GM21423 (cell line): ENCODE results near the gene GARNL3.

Experiments
- ATAC-seq: cut with Tn5 transposase; IDR thresholded peaks from one replicate; pipeline ENCODE4 v1.9.1; 2021; ENCODE audit warnings: mild to moderate bottlenecking, moderate library complexity; ENCODE audit not compliant: unreplicated experiment

The GARNL3 gene

DNA sequence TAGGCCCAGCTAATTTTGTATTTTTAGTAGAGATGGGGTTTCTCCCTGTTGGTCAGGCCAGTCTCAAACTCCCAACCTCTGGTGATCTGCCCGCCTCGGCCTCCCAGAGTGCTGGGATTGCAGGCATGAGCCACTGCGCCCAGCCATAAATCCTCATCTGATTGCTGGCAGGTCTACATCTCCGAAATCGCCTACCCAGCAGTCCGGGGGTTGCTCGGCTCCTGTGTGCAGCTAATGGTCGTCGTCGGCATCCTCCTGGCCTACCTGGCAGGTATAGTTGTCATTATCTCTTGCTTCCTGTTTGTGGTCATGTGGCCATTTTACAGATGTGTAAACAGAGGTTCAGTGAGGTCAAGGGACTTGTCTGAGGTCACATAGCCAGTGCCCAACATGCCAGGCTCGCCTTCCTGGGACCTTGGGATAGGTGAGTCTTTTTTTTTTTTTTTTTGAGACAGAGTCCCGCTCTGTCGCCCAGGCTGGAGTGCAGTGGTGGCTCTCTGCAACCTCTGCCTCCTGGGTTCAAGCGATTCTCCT lies 135.2 kb downstream of the GARNL3 start:
- no peak for ATAC-seq

DNA sequence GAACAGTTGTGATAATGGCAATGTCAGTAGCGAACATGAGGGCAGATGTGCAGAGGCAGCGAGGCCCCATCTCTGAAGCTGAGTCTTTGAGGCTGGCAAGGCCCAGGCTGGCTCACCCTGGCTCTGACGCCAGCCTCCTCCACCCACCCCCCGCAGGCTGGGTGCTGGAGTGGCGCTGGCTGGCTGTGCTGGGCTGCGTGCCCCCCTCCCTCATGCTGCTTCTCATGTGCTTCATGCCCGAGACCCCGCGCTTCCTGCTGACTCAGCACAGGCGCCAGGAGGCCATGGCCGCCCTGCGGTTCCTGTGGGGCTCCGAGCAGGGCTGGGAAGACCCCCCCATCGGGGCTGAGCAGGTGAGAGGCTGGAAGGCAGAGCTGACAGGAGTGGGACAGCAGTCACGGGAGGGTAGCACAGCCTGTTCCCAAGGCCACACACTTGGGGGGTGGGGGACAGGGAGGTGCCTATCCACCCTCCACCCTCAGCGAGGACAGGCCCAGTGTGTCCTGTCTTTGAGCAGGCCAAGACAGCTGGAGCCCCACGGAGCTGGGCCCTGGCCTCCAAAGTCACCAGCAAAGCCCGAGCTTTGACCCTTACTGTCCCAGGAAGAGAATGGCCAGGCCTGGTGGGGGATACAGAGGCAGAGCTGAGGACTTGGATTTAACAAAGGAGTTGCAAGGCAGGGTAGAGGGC lies 138.0 kb downstream of the GARNL3 start:
- ATAC-seq, result no peak

DNA sequence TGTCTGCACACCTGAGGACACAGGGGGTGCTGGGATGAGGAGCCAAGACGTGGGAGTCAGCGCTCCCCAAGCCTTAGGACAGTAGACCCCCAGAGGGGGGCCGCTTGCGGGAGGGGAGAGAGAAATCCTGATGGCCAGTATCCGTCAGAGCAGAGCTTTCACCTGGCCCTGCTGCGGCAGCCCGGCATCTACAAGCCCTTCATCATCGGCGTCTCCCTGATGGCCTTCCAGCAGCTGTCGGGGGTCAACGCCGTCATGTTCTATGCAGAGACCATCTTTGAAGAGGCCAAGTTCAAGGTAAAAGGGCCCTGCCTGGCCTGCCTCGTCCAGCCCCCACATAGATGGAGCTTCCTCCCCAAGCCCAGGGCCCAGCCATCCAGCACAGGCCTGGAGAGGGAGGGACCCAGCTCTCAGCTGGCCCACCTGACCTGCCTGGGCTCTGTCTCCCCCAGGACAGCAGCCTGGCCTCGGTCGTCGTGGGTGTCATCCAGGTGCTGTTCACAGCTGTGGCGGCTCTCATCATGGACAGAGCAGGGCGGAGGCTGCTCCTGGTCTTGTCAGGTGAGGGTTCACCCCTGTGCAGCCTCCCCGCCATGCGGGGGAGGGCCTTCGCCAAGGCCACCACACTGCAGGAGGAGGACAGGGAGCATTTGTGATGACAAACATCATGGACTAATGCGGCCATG lies 139.1 kb downstream of the GARNL3 start:
- no peak for ATAC-seq

DNA sequence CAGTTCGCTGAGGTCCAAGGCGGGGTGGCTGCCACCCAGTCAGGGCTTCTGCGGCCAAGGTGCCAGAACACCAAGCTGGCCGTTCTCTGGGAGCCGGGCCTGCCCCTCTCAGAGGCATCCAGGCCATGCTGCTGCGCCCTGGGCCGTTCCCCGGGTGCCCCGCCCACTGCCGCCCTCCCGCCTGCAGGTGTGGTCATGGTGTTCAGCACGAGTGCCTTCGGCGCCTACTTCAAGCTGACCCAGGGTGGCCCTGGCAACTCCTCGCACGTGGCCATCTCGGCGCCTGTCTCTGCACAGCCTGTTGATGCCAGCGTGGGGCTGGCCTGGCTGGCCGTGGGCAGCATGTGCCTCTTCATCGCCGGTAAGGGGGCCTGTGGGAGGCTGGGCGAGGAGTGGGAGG lies 140.1 kb downstream of the GARNL3 start:
- no peak for ATAC-seq

DNA sequence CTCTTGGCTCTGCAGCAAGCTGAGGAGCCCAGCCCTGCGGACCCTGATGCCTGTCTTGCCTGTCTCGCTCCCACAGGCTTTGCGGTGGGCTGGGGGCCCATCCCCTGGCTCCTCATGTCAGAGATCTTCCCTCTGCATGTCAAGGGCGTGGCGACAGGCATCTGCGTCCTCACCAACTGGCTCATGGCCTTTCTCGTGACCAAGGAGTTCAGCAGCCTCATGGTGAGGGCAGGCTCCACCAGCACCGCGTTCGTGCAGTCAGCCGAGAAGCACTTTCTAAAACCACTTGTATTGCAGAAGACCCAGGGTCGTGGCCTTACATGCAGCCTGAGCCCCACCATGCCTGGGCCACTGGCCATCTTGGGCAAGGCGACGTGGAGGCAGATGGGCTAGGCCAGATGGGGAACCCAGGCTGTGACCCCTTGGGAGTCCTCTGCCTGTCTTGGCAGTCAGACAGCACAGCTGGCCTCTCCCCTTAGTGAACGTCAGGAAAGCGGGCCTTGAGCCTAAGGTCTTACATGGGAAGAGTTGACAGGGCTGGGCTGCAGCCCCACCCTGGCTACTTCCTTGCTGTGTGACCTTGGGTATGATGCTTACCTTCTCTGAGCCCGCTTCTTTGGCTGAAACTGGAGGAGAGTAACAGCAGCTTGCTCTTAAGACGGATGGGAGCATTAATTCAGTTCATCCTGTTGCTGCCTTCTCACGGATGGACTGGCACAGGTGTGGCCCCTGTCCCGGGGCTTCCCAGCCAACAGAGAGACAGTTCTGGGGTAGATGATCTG lies 141.0 kb downstream of the GARNL3 start:
- no peak for ATAC-seq

DNA sequence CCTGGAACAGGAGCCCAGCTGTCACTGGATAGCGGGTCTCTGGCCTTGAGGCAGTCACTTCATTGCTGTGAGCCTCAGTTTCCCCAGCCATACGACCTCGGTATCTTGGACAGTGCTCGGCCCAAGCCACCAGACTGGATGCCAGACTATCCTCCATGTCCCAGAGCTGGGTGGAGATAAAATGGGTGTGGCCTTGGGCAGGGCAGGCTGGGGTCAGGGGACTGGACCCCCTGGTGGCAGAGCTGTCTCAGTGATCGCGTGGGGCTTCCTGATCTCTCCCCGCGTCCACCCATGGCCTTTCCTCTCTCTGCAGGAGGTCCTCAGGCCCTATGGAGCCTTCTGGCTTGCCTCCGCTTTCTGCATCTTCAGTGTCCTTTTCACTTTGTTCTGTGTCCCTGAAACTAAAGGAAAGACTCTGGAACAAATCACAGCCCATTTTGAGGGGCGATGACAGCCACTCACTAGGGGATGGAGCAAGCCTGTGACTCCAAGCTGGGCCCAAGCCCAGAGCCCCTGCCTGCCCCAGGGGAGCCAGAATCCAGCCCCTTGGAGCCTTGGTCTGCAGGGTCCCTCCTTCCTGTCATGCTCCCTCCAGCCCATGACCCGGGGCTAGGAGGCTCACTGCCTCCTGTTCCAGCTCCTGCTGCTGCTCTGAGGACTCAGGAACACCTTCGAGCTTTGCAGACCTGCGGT lies 142.4 kb downstream of the GARNL3 start:
- no peak for ATAC-seq

DNA sequence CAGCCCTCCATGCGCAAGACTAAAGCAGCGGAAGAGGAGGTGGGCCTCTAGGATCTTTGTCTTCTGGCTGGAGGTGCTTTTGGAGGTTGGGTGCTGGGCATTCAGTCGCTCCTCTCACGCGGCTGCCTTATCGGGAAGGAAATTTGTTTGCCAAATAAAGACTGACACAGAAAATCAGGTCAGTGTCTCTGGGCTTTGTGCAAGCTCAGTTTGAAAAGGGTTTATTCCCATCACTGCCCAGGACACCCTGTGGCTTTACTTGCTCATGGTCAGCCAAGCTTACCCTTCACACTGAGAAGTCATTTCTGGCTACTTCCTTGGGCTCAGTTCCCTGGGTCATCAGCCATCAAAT lies 142.9 kb downstream of the GARNL3 start:
- ATAC-seq, result no peak

DNA sequence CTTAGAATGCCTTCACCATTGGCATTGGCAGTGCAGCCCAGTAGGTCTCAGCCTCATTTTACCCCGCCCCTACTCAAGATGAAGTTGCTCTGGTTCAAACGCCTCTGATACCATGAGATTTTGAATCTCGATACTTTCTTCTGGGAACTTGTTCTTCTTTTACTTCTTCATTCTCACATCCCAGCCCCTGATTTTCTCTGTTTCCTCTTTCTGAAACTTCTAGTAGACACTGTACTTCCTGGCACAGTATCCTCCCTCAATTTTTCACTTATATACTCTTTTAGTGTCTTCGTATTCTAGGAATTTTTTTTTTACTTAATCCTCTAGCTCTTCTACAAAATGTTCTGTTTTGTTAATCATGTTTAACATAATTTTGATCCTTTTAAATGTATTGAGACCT lies 146.5 kb downstream of the GARNL3 start:
- ATAC-seq, result no peak

DNA sequence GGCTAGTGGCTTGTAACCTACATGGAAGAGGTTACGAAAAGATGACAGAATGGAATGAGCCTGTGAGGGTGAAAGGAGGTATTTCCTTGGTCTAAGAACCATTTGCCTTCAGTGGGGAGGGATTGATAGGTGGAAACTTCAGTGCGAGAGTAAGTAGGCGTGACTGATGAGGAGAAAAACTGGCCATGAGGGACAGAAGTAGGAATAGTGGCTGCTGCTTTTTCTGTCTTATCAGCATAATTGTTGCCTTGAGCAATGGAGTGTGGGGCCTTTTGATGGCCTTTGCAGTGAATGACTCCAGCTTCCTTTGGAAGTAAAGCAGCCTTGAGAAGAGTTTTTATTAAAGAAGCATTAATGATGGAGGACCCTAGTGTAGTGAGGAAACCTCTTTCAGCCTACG lies 150.6 kb downstream of the GARNL3 start:
- no peak for ATAC-seq

DNA sequence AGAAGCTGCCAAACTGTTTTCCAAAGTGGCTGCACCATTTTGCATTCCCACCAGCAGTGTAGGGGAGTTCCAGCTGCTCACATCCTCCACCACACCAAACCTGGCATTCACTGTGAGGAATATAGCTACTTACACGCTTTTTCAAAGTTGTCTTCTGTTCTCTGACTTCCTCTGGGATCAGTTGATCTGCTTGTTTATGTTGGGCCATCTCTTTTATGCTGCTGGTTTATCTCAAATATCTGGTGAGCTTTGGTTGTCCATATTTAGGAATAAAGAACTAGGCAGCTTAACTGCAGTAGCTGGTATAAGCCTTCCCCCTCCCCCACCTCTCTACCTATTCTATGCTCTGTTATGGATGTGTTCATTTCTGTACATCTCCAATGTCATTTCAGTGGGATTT lies 151.1 kb downstream of the GARNL3 start:
- no peak for ATAC-seq

DNA sequence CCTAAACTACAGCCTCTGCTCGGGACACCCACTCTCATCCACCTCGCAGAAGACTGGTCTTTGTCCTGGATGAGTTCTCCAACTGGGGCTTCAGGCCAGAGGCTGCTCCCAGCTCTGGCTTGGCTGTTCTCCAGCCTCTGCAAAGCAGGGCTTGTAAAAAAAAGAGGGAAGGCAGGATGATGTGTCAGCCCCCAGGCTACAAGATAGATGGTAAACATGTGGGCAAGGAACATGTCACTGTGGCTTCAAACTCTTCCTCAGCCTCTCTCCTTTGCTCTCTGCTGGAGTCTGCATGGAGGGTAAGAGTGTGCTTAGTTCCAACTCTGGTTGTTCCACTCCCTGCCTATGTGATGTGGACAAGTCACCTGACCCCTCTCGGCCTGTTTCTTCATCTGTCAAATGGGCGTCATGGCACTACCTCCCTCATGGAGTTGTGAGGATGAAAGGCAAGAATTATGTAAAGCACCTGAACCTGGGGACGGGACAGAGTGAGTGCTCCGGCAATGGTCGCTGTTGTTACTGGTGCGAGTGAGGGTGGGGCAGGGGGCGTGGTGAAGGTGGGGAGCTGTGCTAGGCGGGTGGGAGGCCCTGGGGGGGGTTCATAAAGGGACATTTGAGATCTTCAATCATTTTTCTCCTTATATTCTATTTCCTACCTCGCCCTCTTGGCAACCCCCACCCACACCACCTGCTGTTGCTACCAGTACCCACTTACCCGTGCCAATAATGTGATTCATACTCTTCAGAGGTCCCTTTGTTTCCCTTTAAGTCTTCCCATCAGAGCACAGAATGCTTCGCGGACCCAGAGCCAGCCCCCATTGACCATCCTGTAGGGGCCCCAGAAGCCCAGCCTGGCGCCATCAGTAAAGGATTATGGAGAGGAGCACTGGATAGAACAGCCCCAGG lies 152.8 kb downstream of the GARNL3 start:
- no peak for ATAC-seq

DNA sequence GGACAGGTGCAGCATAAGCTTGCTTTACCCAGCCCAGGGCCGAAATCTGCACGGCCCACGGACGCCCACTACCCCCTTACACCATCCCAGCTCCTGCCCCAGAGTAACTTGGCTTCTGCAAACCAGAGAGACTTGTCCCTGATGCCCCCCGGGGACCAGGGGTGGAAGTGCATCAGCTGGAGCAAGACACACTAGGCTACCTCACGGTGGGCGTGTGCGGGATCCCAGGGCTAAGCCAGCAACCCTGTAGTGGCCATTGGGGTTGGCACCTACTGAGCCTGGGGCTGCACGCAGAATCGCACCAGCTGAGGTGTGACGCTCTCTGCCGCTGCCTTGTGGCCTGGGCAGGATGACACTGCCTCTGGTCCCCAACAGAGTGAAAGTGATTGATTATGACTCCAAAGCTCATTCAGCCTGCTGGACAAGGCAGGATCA lies 153.5 kb downstream of the GARNL3 start:
- no peak for ATAC-seq

DNA sequence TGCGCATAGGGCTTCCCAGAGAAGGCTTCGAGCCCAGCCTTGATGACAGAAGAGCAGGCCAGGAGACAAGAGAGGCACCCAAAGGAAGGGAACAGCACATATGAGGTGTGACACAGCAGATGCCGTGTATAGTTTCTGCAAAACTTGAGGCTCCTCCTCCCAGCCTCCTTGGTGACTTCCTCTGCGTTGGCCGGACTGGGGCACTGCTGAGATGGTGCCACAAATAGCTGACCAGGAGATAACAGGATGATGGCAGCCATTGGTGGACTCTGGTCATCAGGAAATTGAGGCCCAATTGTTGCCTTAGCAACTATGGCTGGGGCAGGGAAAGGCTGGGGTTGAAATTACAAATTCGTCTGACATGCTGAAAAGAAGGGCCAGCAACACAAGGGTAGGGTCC lies 154.8 kb downstream of the GARNL3 start:
- no peak for ATAC-seq

DNA sequence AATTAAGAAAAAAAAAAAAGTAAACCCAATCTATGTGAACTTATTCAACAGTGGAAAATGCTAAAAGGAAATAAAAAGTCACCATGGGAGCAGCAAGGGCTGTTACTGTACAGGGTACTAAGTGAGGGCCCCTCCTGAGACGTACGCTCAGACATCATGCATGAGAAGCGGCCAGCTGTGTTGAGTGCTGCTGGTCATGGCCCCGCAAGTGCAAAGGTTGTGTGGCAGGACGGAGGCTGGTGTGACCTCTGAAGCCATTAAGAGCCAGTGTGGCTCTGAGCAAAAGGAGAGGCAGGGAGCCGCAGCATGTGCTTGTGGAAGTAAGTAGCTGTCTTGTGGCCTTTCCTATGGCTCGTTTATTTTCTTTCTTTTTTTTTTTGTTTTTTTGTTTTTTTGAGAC lies 156.5 kb downstream of the GARNL3 start:
- no peak for ATAC-seq

DNA sequence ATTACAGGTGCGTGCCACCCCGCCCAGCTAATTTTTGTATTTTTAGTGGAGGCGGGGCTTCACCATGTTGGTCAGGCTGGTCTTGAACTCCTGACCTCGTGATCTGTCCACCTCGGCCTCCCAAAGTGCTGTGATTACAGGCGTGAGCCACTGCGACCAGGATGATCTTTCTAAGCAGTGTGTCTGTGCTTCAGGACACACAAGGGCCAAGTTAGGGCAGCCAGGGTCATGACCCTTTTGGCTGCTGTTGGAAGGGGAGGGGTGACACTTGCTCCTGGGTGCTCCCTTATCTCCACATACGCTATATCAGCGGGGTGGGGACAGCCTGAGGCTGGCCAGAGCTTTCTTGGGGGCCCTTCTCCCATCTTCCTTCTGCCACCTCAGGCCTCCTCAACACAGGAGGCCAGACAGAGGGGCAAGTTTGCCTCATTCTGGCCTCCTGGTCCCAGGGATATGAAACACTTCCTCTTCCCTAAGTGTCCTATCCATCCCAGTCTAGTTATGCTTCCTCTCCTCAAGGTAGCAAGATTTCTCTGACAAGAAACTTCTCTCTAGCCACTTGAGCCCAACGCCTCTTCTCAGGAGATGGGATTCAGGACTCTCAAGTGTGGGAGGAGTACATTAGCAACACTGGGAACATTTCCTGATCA lies 157.7 kb downstream of the GARNL3 start:
- ATAC-seq, result no peak

DNA sequence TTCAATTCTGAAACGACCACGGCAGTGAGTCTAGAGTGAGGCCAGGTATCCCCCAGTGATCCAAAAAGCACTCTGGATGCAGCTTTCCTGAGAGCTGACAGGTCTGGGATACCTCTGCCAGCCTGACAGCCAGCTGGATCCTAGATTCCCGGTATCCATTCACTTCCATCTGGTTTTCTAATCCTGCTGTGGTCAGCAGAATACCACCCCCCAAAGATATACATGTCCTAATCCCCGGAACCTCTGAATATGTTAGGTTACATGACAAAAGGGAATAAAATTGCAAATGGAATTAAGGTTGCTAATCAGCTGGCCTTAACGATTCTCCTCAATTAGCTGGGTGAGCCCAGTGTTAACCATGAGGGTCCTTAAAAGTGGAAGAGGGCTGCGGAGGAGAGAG lies 158.2 kb downstream of the GARNL3 start:
- no peak for ATAC-seq

DNA sequence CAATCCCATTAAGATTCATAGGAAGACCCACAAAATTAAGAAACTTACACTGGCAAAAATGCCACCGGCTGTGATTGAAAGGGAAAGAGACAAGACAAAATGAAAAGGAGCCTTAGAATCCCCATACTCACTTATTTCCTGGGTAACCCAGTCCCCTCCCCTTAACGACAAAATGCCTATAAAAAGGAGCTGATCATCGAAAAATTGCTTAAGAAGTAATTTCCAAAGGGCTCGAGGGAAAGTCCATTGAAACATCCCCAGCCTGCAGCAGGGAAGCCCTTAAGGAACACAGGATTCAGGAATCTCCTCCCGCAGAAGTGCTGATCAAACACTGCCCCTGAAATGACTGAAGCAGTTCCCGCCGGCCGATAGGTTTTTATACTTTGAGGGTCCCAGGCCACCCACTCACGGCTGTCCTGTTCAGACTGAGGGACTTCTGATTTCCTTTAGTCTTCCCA lies 158.9 kb downstream of the GARNL3 start:
- no peak for ATAC-seq

DNA sequence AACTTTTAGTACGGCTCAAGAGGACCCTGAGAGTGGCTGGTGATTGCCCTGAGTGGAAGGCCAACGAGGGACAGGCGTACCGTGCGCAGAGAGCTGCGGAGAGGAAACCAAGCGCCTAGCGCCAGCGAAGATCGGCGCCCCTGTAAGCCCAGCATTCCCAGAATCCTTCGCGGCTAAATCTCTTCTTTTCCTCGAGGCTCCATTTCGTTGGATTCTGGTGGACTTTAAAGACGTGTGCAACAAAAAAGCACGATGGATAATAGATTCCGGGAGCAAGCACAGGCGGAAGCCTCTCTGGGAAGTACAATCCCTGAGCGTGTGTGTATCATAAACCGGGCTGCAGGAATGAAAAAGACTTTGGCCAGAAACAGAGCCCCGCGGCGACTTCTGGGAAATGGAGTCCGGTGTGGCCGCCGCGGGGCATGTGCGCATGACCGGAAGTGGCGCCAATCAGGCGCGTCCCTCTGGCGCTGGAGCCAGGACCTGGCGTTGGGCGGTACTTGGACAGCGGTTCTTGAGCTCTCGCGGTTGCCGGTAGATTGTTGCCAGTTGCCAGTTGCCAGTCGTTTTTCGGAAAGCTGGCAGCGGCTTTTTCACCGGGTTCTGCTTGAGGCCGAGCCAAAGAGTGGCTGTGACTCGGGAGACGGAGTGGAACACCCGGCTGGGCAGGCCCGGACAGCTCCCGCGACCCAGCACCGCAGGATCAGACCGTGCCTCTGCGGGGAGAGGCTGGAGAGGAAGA lies 159.5 kb downstream of the GARNL3 start, which contains the start of gene ZNF79:
Gene ZNF79 (plus strand): TSS at position 449 of the 742 bp plus-strand sequence. CDS start 406 bp downstream, outside the sequence.
- peak; percentile 88 for ATAC-seq

DNA sequence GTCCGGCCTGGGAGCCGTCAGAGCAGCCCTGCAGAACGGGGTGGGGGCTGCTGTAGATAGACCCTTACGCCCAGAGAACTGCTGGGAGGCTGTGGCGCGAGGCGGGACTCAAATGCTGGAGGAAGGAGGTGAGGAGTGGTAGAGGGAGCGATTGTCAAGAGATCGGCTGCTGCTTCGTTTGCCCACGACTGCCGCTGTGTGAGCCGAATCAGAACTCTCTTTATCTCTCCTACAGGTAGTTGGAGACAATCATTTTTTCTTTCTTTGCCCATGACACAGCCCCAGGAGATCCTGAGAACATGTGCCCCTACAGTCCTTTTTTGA lies 160.1 kb downstream of the GARNL3 start:
- no peak for ATAC-seq
